Neural cell (in vitro differentiated cells): ENCODE data around the gene NLRC5. TPM values are rescaled to one million over a fixed set of nuclear protein-coding genes. Genes with fewer than 3 reads are reported as not detected.

Experiments used
- H2AFZ ChIP-seq: fragments of 200-600, 300-800 bp; sonication (generic), shearing (Covaris generic); 2 replicates; pipeline ENCODE4 v1.6.0; 2014; ENCODE audit warnings: low read depth, mild to moderate bottlenecking, antibody characterized with exemption, low read length, moderate library complexity
- H3F3A ChIP-seq: fragments of 200-600 bp; shearing (Covaris generic); 2 replicates; pipeline ENCODE4 v1.6.1; 2016; ENCODE audit warnings: mild to moderate bottlenecking, moderate library complexity, mixed read lengths, antibody characterized with exemption, low read length; ENCODE audit not compliant: insufficient read depth, poor library complexity, severe bottlenecking
- H3K27ac ChIP-seq: fragments of 200-600, 300-800 bp; sonication (generic), shearing (Covaris generic); 2 replicates; pipeline ENCODE4 v1.5.1; 2014; ENCODE audit warnings: mild to moderate bottlenecking, low read length, moderate library complexity
- H3K27me3 ChIP-seq: fragments of 300-800, 200-600 bp; sonication (generic), shearing (Covaris generic); 2 replicates; pipeline ENCODE4 v1.6.0; 2014; ENCODE audit warnings: mild to moderate bottlenecking, low read depth, low read length, moderate library complexity; ENCODE audit not compliant: insufficient read depth
- H3K36me3 ChIP-seq: fragments of 300-800, 200-600 bp; sonication (generic), shearing (Covaris generic); 2 replicates; pipeline ENCODE4 v1.5.1; 2014; ENCODE audit warnings: mild to moderate bottlenecking, antibody characterized with exemption, low read length, moderate library complexity; ENCODE audit not compliant: insufficient read depth
- H3K4me2 ChIP-seq: fragments of 300-800, 200-600 bp; sonication (generic), shearing (Covaris generic); 2 replicates; pipeline ENCODE4 v1.6.0; 2014; ENCODE audit warnings: mild to moderate bottlenecking, low read length
- H3K4me3 ChIP-seq: fragments of 300-800, 200-600 bp; sonication (generic), shearing (Covaris generic); 2 replicates; pipeline ENCODE4 v1.5.1; 2014; ENCODE audit warnings: mild to moderate bottlenecking, low read length, moderate library complexity
- H3K79me2 ChIP-seq: fragments of 200-600 bp; shearing (Covaris generic); replicated peaks from 2 replicates; pipeline ENCODE4 v1.6.0; 2014; ENCODE audit warnings: mild to moderate bottlenecking, low read length, moderate library complexity; ENCODE audit not compliant: insufficient read depth
- H3K9ac ChIP-seq: fragments of 300-800, 200-600 bp; sonication (generic), shearing (Covaris generic); 2 replicates; pipeline ENCODE4 v1.6.1; 2016; ENCODE audit warnings: mild to moderate bottlenecking, low read length, mixed read lengths
- H3K9me2 ChIP-seq: fragments of 200-600 bp; shearing (Covaris generic); 2 replicates; pipeline ENCODE4 v1.6.1; 2016; ENCODE audit warnings: mild to moderate bottlenecking, low read length, mixed read lengths; ENCODE audit not compliant: insufficient read depth
- H3K9me3 ChIP-seq: fragments of 200-600, 300-800 bp; sonication (generic), shearing (Covaris generic); 2 replicates; pipeline ENCODE4 v1.6.1; 2016; ENCODE audit warnings: mild to moderate bottlenecking, mixed run types, low read length, moderate library complexity, mixed read lengths
- H4K20me1 ChIP-seq: fragments of 200-600 bp; shearing (Covaris generic); 2 replicates; pipeline ENCODE4 v1.6.1; 2016; ENCODE audit warnings: mild to moderate bottlenecking, mixed run types; ENCODE audit not compliant: insufficient read depth
- EP300 ChIP-seq: fragments of 450-650 bp; conservative IDR thresholded peaks from 2 replicates; pipeline ENCODE4 v1.6.1; 2014; ENCODE audit warnings: antibody characterized with exemption, mild to moderate bottlenecking, moderate library complexity; ENCODE audit not compliant: poor library complexity, severe bottlenecking
- EZH2 ChIP-seq: fragments of 200-600, 300-800 bp; shearing (Covaris generic), sonication (generic); IDR thresholded peaks from 2 replicates; pipeline ENCODE4 v1.6.1; 2014; ENCODE audit warnings: antibody characterized with exemption, low read length, borderline replicate concordance, mild to moderate bottlenecking; ENCODE audit not compliant: insufficient read depth, poor library complexity, severe bottlenecking
- MXI1 ChIP-seq: fragments of 450-650 bp; conservative IDR thresholded peaks from 2 replicates; pipeline ENCODE4 v1.6.1; 2014; ENCODE audit warnings: antibody characterized with exemption, mild to moderate bottlenecking; ENCODE audit not compliant: poor library complexity, severe bottlenecking
- POLR2AphosphoS5 ChIP-seq: IDR thresholded peaks from 2 replicates; pipeline ENCODE4 v1.6.1; 2012
- RAD21 ChIP-seq: fragments of 450-650 bp; conservative IDR thresholded peaks from 2 replicates; pipeline ENCODE4 v1.6.1; 2014; ENCODE audit warnings: antibody characterized with exemption, mild to moderate bottlenecking, moderate library complexity
- SMC3 ChIP-seq: fragments of 450-650 bp; conservative IDR thresholded peaks from 2 replicates; pipeline ENCODE4 v1.6.1; 2014; ENCODE audit warnings: antibody characterized with exemption, mild to moderate bottlenecking, moderate library complexity; ENCODE audit not compliant: poor library complexity
- TAF1 ChIP-seq: IDR thresholded peaks from 2 replicates; pipeline ENCODE4 v1.6.1; 2012; ENCODE audit warnings: low read depth
- polyA plus RNA-seq: library from polyadenylated mRNA; depleted of rRNA; stranded (reverse); fragments of >200 nt; gene quantifications from 2 replicates; pipeline ENCODE4 v1.2.3, GENCODE V29; 2014
- TF ChIP-seq, protein P1 (sequence below): IDR thresholded peaks from 2 replicates; pipeline ENCODE4 v1.6.1; 2012; ENCODE audit warnings: borderline replicate concordance
- TF ChIP-seq, protein P2 (sequence below): fragments of 450-650 bp; IDR thresholded peaks from 2 replicates; pipeline ENCODE4 v1.5.1; 2014; ENCODE audit warnings: antibody characterized with exemption, mild to moderate bottlenecking, moderate library complexity; ENCODE audit not compliant: poor library complexity, severe bottlenecking

The NLRC5 gene
- polyA plus RNA-seq, 1 donor from 2014 or later, result not detected

DNA sequence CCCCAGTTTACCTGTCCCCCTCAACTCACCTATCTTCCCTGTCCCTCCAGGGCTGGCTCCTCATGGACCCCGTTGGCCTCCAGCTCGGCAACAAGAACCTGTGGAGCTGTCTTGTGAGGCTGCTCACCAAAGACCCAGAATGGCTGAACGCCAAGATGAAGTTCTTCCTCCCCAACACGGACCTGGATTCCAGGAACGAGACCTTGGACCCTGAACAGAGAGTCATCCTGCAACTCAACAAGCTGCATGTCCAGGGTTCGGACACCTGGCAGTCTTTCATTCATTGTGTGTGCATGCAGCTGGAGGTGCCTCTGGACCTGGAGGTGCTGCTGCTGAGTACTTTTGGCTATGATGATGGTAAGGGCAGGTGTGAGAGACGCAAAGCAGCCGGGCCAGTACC is 31.3 kb downstream of the NLRC5 start:
- Histone ChIP-seq H3K9me2 (no peaks in the 10 kb centered on the region), H3K79me2 (no peaks in the 10 kb centered on the region), H3K9ac (no peak overlapping the region), H4K20me1 (no peaks in the 10 kb centered on the region), H3K36me3 (no peaks in the 10 kb centered on the region), H3K9me3 (no peaks in the 10 kb centered on the region), H3K27me3 (no peaks in the 10 kb centered on the region), H3K4me3 (no peak overlapping the region), H3F3A (no peaks in the 10 kb centered on the region), H3K4me2 (no peak overlapping the region), H2AFZ (no peak overlapping the region), H3K27ac (no peak overlapping the region)
- no peak for TF ChIP-seq EZH2
- TF ChIP-seq POLR2AphosphoS5, result no peak
- no peak for TF ChIP-seq RAD21
- TF ChIP-seq MXI1, result no peak
- no peak for TF ChIP-seq TAF1
- TF ChIP-seq EP300, result no peak
- TF ChIP-seq, protein P1, sequence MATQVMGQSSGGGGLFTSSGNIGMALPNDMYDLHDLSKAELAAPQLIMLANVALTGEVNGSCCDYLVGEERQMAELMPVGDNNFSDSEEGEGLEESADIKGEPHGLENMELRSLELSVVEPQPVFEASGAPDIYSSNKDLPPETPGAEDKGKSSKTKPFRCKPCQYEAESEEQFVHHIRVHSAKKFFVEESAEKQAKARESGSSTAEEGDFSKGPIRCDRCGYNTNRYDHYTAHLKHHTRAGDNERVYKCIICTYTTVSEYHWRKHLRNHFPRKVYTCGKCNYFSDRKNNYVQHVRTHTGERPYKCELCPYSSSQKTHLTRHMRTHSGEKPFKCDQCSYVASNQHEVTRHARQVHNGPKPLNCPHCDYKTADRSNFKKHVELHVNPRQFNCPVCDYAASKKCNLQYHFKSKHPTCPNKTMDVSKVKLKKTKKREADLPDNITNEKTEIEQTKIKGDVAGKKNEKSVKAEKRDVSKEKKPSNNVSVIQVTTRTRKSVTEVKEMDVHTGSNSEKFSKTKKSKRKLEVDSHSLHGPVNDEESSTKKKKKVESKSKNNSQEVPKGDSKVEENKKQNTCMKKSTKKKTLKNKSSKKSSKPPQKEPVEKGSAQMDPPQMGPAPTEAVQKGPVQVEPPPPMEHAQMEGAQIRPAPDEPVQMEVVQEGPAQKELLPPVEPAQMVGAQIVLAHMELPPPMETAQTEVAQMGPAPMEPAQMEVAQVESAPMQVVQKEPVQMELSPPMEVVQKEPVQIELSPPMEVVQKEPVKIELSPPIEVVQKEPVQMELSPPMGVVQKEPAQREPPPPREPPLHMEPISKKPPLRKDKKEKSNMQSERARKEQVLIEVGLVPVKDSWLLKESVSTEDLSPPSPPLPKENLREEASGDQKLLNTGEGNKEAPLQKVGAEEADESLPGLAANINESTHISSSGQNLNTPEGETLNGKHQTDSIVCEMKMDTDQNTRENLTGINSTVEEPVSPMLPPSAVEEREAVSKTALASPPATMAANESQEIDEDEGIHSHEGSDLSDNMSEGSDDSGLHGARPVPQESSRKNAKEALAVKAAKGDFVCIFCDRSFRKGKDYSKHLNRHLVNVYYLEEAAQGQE, result no peak
- TF ChIP-seq, protein P2, sequence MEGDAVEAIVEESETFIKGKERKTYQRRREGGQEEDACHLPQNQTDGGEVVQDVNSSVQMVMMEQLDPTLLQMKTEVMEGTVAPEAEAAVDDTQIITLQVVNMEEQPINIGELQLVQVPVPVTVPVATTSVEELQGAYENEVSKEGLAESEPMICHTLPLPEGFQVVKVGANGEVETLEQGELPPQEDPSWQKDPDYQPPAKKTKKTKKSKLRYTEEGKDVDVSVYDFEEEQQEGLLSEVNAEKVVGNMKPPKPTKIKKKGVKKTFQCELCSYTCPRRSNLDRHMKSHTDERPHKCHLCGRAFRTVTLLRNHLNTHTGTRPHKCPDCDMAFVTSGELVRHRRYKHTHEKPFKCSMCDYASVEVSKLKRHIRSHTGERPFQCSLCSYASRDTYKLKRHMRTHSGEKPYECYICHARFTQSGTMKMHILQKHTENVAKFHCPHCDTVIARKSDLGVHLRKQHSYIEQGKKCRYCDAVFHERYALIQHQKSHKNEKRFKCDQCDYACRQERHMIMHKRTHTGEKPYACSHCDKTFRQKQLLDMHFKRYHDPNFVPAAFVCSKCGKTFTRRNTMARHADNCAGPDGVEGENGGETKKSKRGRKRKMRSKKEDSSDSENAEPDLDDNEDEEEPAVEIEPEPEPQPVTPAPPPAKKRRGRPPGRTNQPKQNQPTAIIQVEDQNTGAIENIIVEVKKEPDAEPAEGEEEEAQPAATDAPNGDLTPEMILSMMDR, result no peak

DNA sequence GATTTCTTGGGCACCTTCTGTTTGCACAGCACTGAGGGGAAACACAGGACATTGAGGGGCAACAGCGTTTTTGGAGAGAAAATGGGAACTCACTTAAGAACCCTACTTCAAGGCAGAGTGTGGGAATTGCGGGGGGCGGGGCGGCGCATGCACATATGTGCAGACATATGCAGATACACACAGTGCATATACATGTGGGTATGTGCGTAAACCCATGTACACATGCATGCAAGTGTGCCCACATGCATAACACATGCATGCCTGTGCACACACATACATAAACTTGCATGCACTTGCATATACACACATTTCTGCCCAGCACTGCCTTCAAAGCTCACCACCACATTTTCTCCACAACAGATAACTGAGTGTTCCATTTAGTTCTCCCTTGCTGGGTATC is 32.4 kb downstream of the NLRC5 start:
- Histone ChIP-seq H3K27ac (no peak overlapping the region), H3K9ac (no peak overlapping the region), H2AFZ (no peak overlapping the region), H3K9me3 (no peaks in the 10 kb centered on the region), H4K20me1 (no peaks in the 10 kb centered on the region), H3F3A (no peaks in the 10 kb centered on the region), H3K36me3 (no peaks in the 10 kb centered on the region), H3K27me3 (no peaks in the 10 kb centered on the region), H3K4me3 (no peak overlapping the region), H3K4me2 (no peak overlapping the region), H3K9me2 (no peaks in the 10 kb centered on the region), H3K79me2 (no peaks in the 10 kb centered on the region)
- TF ChIP-seq TAF1 (no peak), EP300 (no peak), EZH2 (no peak), SMC3 (no peak)
- TF ChIP-seq, protein P2, result no peak
